Duodenal mucosa (tissue), 2 donors: ENCODE results near the gene SAG.

Experiments
- H3K27ac ChIP-seq: one replicate; pipeline ENCODE4 v1.7.0; 2013; ENCODE audit warnings: low read depth, low read length
- H3K27me3 ChIP-seq, 2 donors: one replicate each; pipeline ENCODE4 v1.7.0; 2013; ENCODE audit warnings: low read length in 2 of 2, control low read depth in 1 of 2; ENCODE audit not compliant: insufficient read depth in 2 of 2, control insufficient read depth in 1 of 2
- H3K36me3 ChIP-seq, 2 donors: one replicate each; pipeline ENCODE4 v1.7.0; 2013; ENCODE audit warnings: low read length in 2 of 2, control low read depth in 1 of 2; ENCODE audit not compliant: insufficient read depth in 2 of 2, control insufficient read depth in 1 of 2
- H3K4me1 ChIP-seq, 2 donors: one replicate each; pipeline ENCODE4 v1.7.0; 2013; ENCODE audit warnings: low read length in 2 of 2, control low read depth in 1 of 2; ENCODE audit not compliant: insufficient read depth in 2 of 2, control insufficient read depth in 1 of 2
- H3K4me3 ChIP-seq, 2 donors: one replicate each; pipeline ENCODE4 v1.7.0; 2013; ENCODE audit warnings: low read length in 2 of 2, low read depth in 1 of 2
- H3K9ac ChIP-seq, 2 donors: one replicate each; pipeline ENCODE4 v1.7.0; 2013; ENCODE audit warnings: low read length in 2 of 2, low read depth in 1 of 2
- H3K9me3 ChIP-seq, 2 donors: one replicate each; pipeline ENCODE4 v1.7.0; 2013; ENCODE audit warnings: low read length in 2 of 2, control low read depth in 1 of 2; ENCODE audit not compliant: control insufficient read depth in 1 of 2

Gene SAG

GRCh38 chr2:233352141-233352842 lies 44.7 kb downstream of the SAG start:
- H3K36me3 ChIP-seq, result no peaks in the 10 kb centered on the region
- H3K27ac ChIP-seq, result no peak overlapping the region
- no peaks in the 10 kb centered on the region for H3K27me3 ChIP-seq
- H3K9ac ChIP-seq, result no peak overlapping the region
- H3K4me3 ChIP-seq, result no peak overlapping the region
- H3K9me3 ChIP-seq, result no peaks in the 10 kb centered on the region
- peaks cover 64 to 73% of the 10 kb centered on the region in 2 donors for H3K4me1 ChIP-seq

- H3K9ac ChIP-seq, result peak overlapping the region; percentile 45 to 69
- H3K27ac ChIP-seq, result no peak overlapping the region
- no peaks in the 10 kb centered on the region for H3K27me3 ChIP-seq
- H3K4me1 ChIP-seq, result peaks cover 60 to 67% of the 10 kb centered on the region in 2 donors
- H3K4me3 ChIP-seq, result peak overlapping the region; percentile 69 to 73
- no peaks in the 10 kb centered on the region for H3K36me3 ChIP-seq
- no peaks in the 10 kb centered on the region for H3K9me3 ChIP-seq
Observed at GRCh38 chr2:233353101-233353768, 45.6 kb downstream of the SAG start.

- H3K9me3 ChIP-seq, result no peaks in the 10 kb centered on the region
- peaks cover 53 to 63% of the 10 kb centered on the region in 2 donors for H3K4me1 ChIP-seq
- no peaks in the 10 kb centered on the region for H3K36me3 ChIP-seq
- peak within 1 kb of the TSS; percentile 69 to 71 for H3K9ac ChIP-seq
- peak within 1 kb of the TSS; percentile 89 to 93 for H3K4me3 ChIP-seq
- peak within 1 kb of the TSS; percentile 20 for H3K27ac ChIP-seq
- no peaks in the 10 kb centered on the region for H3K27me3 ChIP-seq
Observed at GRCh38 chr2:233353769-233354499, 46.3 kb downstream of the SAG start, which contains the start of gene DGKD. DGKD (plus strand) TSS chr2:233354494; CDS start chr2:233354519, 25 bp downstream.

GRCh38 chr2:233354500-233354924 lies 46.9 kb downstream of the SAG start:
- peak overlapping the region; percentile 58 to 89 for H3K4me3 ChIP-seq
- no peaks in the 10 kb centered on the region for H3K9me3 ChIP-seq
- H3K27me3 ChIP-seq, result no peaks in the 10 kb centered on the region
- peaks cover 47 to 63% of the 10 kb centered on the region in 2 donors for H3K4me1 ChIP-seq
- no peak overlapping the region for H3K27ac ChIP-seq
- no peak overlapping the region for H3K9ac ChIP-seq
- H3K36me3 ChIP-seq, result no peaks in the 10 kb centered on the region

- Histone ChIP-seq H3K27me3 (no peaks in the 10 kb centered on the region), H3K4me3 (peak overlapping the region; percentile 89 to 93), H3K36me3 (no peaks in the 10 kb centered on the region), H3K9ac (peak overlapping the region; percentile 58 to 71), H3K27ac (no peak overlapping the region), H3K9me3 (no peaks in the 10 kb centered on the region), H3K4me1 (peaks cover 41 to 57% of the 10 kb centered on the region in 2 donors)
Observed at GRCh38 chr2:233354971-233355574, 47.5 kb downstream of the SAG start.

- no peak overlapping the region for H3K27ac ChIP-seq
- H3K4me1 ChIP-seq, result peaks cover 36 to 49% of the 10 kb centered on the region in 2 donors
- H3K27me3 ChIP-seq, result no peaks in the 10 kb centered on the region
- peak overlapping the region in 1 of 2 donors; percentile 58 for H3K9ac ChIP-seq
- H3K9me3 ChIP-seq, result no peaks in the 10 kb centered on the region
- no peaks in the 10 kb centered on the region for H3K36me3 ChIP-seq
- H3K4me3 ChIP-seq, result peak overlapping the region; percentile 89 to 93
Observed at GRCh38 chr2:233355916-233356315, 48.3 kb downstream of the SAG start.

GRCh38 chr2:233356546-233357308 lies 49.1 kb downstream of the SAG start:
- H3K4me1 ChIP-seq, result peaks cover 36 to 42% of the 10 kb centered on the region in 2 donors
- H3K27ac ChIP-seq, result no peak overlapping the region

GRCh38 chr2:233358335-233358734 lies 50.7 kb downstream of the SAG start:
- no peaks in the 10 kb centered on the region for H3K36me3 ChIP-seq
- no peak overlapping the region for H3K27ac ChIP-seq
- H3K9me3 ChIP-seq, result no peaks in the 10 kb centered on the region
- peaks cover 25 to 34% of the 10 kb centered on the region in 2 donors for H3K4me1 ChIP-seq
- H3K4me3 ChIP-seq, result no peak overlapping the region
- no peaks in the 10 kb centered on the region for H3K27me3 ChIP-seq
- no peak overlapping the region for H3K9ac ChIP-seq

More at GRCh38 chr2:233356546-233357308, 49.1 kb downstream of the SAG start:
- Histone ChIP-seq H3K9me3 (no peaks in the 10 kb centered on the region), H3K9ac (peak overlapping the region in 1 of 2 donors; percentile 58), H3K4me3 (peak overlapping the region; percentile 12 to 89), H3K27me3 (no peaks in the 10 kb centered on the region), H3K36me3 (no peaks in the 10 kb centered on the region)

GRCh38 chr2:233358947-233359346 lies 51.3 kb downstream of the SAG start:
- H3K9ac ChIP-seq, result no peak overlapping the region
- no peak overlapping the region for H3K4me3 ChIP-seq
- no peaks in the 10 kb centered on the region for H3K27me3 ChIP-seq
- no peaks in the 10 kb centered on the region for H3K36me3 ChIP-seq
- H3K27ac ChIP-seq, result no peak overlapping the region
- peaks cover 19 to 28% of the 10 kb centered on the region in 2 donors for H3K4me1 ChIP-seq
- H3K9me3 ChIP-seq, result no peaks in the 10 kb centered on the region
